Measurements from ENCODE around the gene HPGD.

DNA sequence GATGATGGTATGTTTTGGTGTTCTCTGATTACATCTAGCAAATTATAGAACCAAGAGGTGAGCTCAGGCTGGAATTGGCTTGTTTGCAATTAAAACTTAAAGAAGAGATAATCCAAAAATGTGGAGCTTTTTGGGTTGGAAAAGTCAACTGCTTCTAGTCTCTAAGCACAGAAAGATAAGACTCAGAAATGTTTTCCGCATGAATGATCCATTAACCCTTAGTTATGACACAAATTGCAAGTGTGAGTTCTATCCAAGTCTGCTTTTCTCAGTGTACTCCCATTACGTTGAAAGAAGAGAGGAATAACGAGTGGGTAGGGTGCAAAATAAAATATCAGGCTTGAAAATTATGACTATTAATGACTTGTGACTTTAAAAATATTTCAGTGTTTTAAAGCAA lies 38.5 kb downstream of the HPGD start:
- TF ChIP-seq, protein P1, sequence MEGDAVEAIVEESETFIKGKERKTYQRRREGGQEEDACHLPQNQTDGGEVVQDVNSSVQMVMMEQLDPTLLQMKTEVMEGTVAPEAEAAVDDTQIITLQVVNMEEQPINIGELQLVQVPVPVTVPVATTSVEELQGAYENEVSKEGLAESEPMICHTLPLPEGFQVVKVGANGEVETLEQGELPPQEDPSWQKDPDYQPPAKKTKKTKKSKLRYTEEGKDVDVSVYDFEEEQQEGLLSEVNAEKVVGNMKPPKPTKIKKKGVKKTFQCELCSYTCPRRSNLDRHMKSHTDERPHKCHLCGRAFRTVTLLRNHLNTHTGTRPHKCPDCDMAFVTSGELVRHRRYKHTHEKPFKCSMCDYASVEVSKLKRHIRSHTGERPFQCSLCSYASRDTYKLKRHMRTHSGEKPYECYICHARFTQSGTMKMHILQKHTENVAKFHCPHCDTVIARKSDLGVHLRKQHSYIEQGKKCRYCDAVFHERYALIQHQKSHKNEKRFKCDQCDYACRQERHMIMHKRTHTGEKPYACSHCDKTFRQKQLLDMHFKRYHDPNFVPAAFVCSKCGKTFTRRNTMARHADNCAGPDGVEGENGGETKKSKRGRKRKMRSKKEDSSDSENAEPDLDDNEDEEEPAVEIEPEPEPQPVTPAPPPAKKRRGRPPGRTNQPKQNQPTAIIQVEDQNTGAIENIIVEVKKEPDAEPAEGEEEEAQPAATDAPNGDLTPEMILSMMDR (IDR thresholded peaks at IDR 0.05; ENCODE audit: low read depth, low read length, poor library complexity, severe bottlenecking): no peak
- TF ChIP-seq EZH2phosphoT487 (IDR thresholded peaks at IDR 0.05; ENCODE audit: borderline replicate concordance, low read length): no peak
